IgD-negative memory B cell (primary cell): ENCODE measurements around the gene GALNT9. TPM values are rescaled to one million over a fixed set of nuclear protein-coding genes. Genes with fewer than 3 reads are reported as not detected.

ENCODE experiments used
- H3K27ac Mint-ChIP-seq, 3 donors: one replicate each; pipeline ENCODE4 v1.8.0; 2020 to 2022; ENCODE audit warnings: mild to moderate bottlenecking in 3 of 3, mixed read lengths in 3 of 3, moderate library complexity in 1 of 3
- H3K27me3 Mint-ChIP-seq: one replicate; pipeline ENCODE4 v1.8.0; 2021; ENCODE audit warnings: mixed read lengths
- H3K36me3 Mint-ChIP-seq: one replicate; pipeline ENCODE4 v1.8.0; 2020; ENCODE audit warnings: mild to moderate bottlenecking, mixed read lengths
- H3K4me1 Mint-ChIP-seq, 3 donors: one replicate each; pipeline ENCODE4 v1.8.0; 2020 to 2022; ENCODE audit warnings: mixed read lengths in 3 of 3, mild to moderate bottlenecking in 1 of 3
- H3K4me3 Mint-ChIP-seq, 4 donors: one replicate each; pipeline ENCODE4 v1.8.0; 2020 to 2022; ENCODE audit warnings: mild to moderate bottlenecking in 4 of 4, mixed read lengths in 4 of 4, moderate library complexity in 3 of 4
- H3K9me3 Mint-ChIP-seq, 3 donors: one replicate each; pipeline ENCODE4 v1.8.0; 2020 to 2021; ENCODE audit warnings: mixed read lengths in 3 of 3, mild to moderate bottlenecking in 1 of 3
- polyA plus RNA-seq: library from polyadenylated mRNA; unstranded; fragments of 300-500 nt; fragmentation: Illumina TruSeq; gene quantifications from one replicate; pipeline ENCODE4 v1.2.3, GENCODE V29; 2021

Gene GALNT9
- polyA plus RNA-seq, 1 donor from 2014 or later, result 1.5 TPM

GRCh38 chr12:132182206-132182710 lies 147.1 kb downstream of the GALNT9 start:
- Mint-ChIP-seq H3K36me3 (no peaks in the 10 kb centered on the region), H3K27me3 (peaks cover 10% of the 10 kb centered on the region), H3K4me1 (peaks cover 3 to 7% (median 4%) of the 10 kb centered on the region in 3 donors), H3K4me3 (no peak overlapping the region), H3K27ac (no peak overlapping the region), H3K9me3 (peaks cover 4 to 7% (median 4%) of the 10 kb centered on the region in 3 donors)

GRCh38 chr12:132181570-132182200 lies 147.7 kb downstream of the GALNT9 start:
- no peak overlapping the region for H3K27ac Mint-ChIP-seq
- H3K4me1 Mint-ChIP-seq, result peaks cover 3 to 7% (median 4%) of the 10 kb centered on the region in 3 donors
- H3K27me3 Mint-ChIP-seq, result peaks cover 15% of the 10 kb centered on the region
- peaks cover 4 to 7% (median 4%) of the 10 kb centered on the region in 3 donors for H3K9me3 Mint-ChIP-seq
- no peak overlapping the region for H3K4me3 Mint-ChIP-seq
- no peaks in the 10 kb centered on the region for H3K36me3 Mint-ChIP-seq

GRCh38 chr12:132180648-132181546 lies 148.5 kb downstream of the GALNT9 start:
- Mint-ChIP-seq H3K36me3 (no peaks in the 10 kb centered on the region), H3K9me3 (peaks cover 2 to 7% (median 4%) of the 10 kb centered on the region in 3 donors), H3K4me1 (peaks cover 3 to 5% (median 3%) of the 10 kb centered on the region in 3 donors), H3K27me3 (peaks cover 15% of the 10 kb centered on the region), H3K27ac (no peak overlapping the region), H3K4me3 (no peak overlapping the region)

- Mint-ChIP-seq H3K4me3 (peak overlapping the region in 1 of 4 donors; percentile 45), H3K36me3 (no peaks in the 10 kb centered on the region), H3K27me3 (peaks cover 17% of the 10 kb centered on the region), H3K4me1 (peaks cover 0 to 4% (median 3%) of the 10 kb centered on the region in 3 donors), H3K9me3 (peaks cover 1 to 4% (median 3%) of the 10 kb centered on the region in 3 donors), H3K27ac (no peak overlapping the region)
These were observed 149.7 kb downstream of the GALNT9 start for GRCh38 chr12:132179431-132180362.

GRCh38 chr12:132178801-132179401 lies 150.5 kb downstream of the GALNT9 start:
- Mint-ChIP-seq H3K9me3 (peaks cover 3 to 4% (median 3%) of the 10 kb centered on the region in 3 donors), H3K4me1 (peaks cover 0 to 8% (median 5%) of the 10 kb centered on the region in 3 donors), H3K36me3 (no peaks in the 10 kb centered on the region), H3K27ac (no peak overlapping the region), H3K4me3 (no peak overlapping the region), H3K27me3 (peaks cover 24% of the 10 kb centered on the region)

GRCh38 chr12:132178316-132178715 lies 151.1 kb downstream of the GALNT9 start:
- H3K27me3 Mint-ChIP-seq, result peaks cover 26% of the 10 kb centered on the region
- peaks cover 0 to 8% (median 5%) of the 10 kb centered on the region in 3 donors for H3K4me1 Mint-ChIP-seq
- H3K4me3 Mint-ChIP-seq, result peak overlapping the region in 1 of 4 donors; percentile 5
- H3K27ac Mint-ChIP-seq, result no peak overlapping the region
- peaks cover 3 to 4% (median 3%) of the 10 kb centered on the region in 3 donors for H3K9me3 Mint-ChIP-seq
- H3K36me3 Mint-ChIP-seq, result no peaks in the 10 kb centered on the region

GRCh38 chr12:132176920-132177551 lies 152.4 kb downstream of the GALNT9 start:
- no peak overlapping the region for H3K27ac Mint-ChIP-seq
- H3K36me3 Mint-ChIP-seq, result no peaks in the 10 kb centered on the region
- peaks cover 34% of the 10 kb centered on the region for H3K27me3 Mint-ChIP-seq
- peaks cover 0 to 12% (median 5%) of the 10 kb centered on the region in 3 donors for H3K4me1 Mint-ChIP-seq
- no peak overlapping the region for H3K4me3 Mint-ChIP-seq
- peaks cover 0 to 3% (median 1%) of the 10 kb centered on the region in 3 donors for H3K9me3 Mint-ChIP-seq

- Mint-ChIP-seq H3K9me3 (peaks cover 0 to 3% (median 0%) of the 10 kb centered on the region in 3 donors), H3K4me3 (no peak overlapping the region), H3K4me1 (peaks cover 0 to 12% (median 5%) of the 10 kb centered on the region in 3 donors), H3K27ac (no peak overlapping the region), H3K27me3 (peaks cover 38% of the 10 kb centered on the region), H3K36me3 (no peaks in the 10 kb centered on the region)
These were observed 152.9 kb downstream of the GALNT9 start for GRCh38 chr12:132176385-132176919.

GRCh38 chr12:132175496-132176384 lies 153.6 kb downstream of the GALNT9 start:
- Mint-ChIP-seq H3K4me1 (peaks cover 0 to 12% (median 5%) of the 10 kb centered on the region in 3 donors), H3K27ac (no peak overlapping the region), H3K9me3 (peaks cover 0 to 3% (median 0%) of the 10 kb centered on the region in 3 donors), H3K36me3 (no peaks in the 10 kb centered on the region), H3K4me3 (no peak overlapping the region), H3K27me3 (peaks cover 38% of the 10 kb centered on the region)

- Mint-ChIP-seq H3K4me1 (peaks cover 0 to 12% (median 5%) of the 10 kb centered on the region in 3 donors), H3K4me3 (no peak overlapping the region), H3K27ac (no peak overlapping the region), H3K9me3 (peaks cover 0 to 3% (median 0%) of the 10 kb centered on the region in 3 donors), H3K27me3 (peaks cover 38% of the 10 kb centered on the region), H3K36me3 (no peaks in the 10 kb centered on the region)
These were observed 154.4 kb downstream of the GALNT9 start for GRCh38 chr12:132174839-132175490.

GRCh38 chr12:132174015-132174838 lies 155.2 kb downstream of the GALNT9 start:
- Mint-ChIP-seq H3K27ac (no peak overlapping the region), H3K4me3 (peak overlapping the region in 1 of 4 donors; percentile 37), H3K36me3 (no peaks in the 10 kb centered on the region), H3K4me1 (peaks cover 0 to 12% (median 5%) of the 10 kb centered on the region in 3 donors), H3K27me3 (peaks cover 34% of the 10 kb centered on the region), H3K9me3 (peaks cover 0 to 3% (median 0%) of the 10 kb centered on the region in 3 donors)
